Measurements from ENCODE around the gene GARIN5B. TPM values are rescaled to one million over a fixed set of nuclear protein-coding genes. Genes with fewer than 3 reads are reported as not detected.

GARIN5B gene
- polyA plus RNA-seq, 1 of the 3 experiments (the other 2 are of a cell fraction), result not detected

DNA sequence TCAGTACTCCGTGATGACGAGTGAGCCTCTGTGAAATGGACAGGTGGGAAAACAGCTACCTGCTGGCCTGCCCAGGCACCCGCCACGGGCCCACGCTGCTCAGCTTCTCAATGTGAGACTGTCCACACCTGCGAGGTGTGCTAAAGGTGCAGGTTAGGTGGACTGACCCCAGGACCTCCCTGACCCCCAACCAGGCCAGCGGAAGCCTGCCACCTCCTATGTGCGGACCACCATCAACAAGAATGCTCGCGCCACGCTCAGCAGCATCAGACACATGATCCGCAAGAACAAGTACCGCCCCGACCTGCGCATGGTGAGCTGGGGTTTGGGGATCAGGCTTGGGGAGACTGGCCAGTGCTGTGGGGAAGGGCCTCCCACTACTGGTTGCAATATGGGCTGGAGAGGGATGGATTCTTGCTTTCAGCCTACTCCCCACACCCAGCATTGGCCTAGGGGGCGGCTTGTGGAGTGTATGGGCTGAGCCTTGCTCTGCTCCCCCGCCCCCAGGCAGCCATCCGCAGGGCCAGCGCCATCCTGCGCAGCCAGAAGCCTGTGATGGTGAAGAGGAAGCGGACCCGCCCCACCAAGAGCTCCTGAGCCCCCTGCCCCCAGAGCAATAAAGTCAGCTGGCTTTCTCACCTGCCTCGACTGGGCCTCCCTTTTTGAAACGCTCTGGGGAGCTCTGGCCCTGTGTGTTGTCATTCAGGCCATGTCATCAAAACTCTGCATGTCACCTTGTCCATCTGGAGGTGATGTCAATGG lies 24.9 kb upstream of the GARIN5B start:
- POLR2A ChIA-PET, result interaction anchor here (1.0 to 1.3 kb wide), 2 partner anchors 12 to 20 kb away, joined by 3 read pairs; no protein-coding TSS in a partner anchor
- TF ChIP-seq POLR2AphosphoS5 (IDR thresholded peaks at IDR 0.05; ENCODE audit: low read depth, low read length), result no peak
- no peak for TF ChIP-seq TEAD4 (IDR thresholded peaks at IDR 0.05; ENCODE audit: borderline replicate concordance, insufficient read depth)
- TF ChIP-seq GATA2 (CRISPR knock-in tag; IDR thresholded peaks at IDR 0.05), result no peak
- TF ChIP-seq, protein P1, sequence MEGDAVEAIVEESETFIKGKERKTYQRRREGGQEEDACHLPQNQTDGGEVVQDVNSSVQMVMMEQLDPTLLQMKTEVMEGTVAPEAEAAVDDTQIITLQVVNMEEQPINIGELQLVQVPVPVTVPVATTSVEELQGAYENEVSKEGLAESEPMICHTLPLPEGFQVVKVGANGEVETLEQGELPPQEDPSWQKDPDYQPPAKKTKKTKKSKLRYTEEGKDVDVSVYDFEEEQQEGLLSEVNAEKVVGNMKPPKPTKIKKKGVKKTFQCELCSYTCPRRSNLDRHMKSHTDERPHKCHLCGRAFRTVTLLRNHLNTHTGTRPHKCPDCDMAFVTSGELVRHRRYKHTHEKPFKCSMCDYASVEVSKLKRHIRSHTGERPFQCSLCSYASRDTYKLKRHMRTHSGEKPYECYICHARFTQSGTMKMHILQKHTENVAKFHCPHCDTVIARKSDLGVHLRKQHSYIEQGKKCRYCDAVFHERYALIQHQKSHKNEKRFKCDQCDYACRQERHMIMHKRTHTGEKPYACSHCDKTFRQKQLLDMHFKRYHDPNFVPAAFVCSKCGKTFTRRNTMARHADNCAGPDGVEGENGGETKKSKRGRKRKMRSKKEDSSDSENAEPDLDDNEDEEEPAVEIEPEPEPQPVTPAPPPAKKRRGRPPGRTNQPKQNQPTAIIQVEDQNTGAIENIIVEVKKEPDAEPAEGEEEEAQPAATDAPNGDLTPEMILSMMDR (IDR thresholded peaks at IDR 0.05), result no peak
- TF ChIP-seq, protein P2, sequence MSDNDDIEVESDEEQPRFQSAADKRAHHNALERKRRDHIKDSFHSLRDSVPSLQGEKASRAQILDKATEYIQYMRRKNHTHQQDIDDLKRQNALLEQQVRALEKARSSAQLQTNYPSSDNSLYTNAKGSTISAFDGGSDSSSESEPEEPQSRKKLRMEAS (IDR thresholded peaks at IDR 0.05; ENCODE audit: low read depth), result no peak
- no peak for TF ChIP-seq EP300 (IDR thresholded peaks at IDR 0.05; ENCODE audit: borderline replicate concordance in 1 of 2, low read depth in 1 of 2, low read length in 1 of 2)
- TF ChIP-seq JUND (IDR thresholded peaks at IDR 0.05), result no peak
- TF ChIP-seq RXRA (IDR thresholded peaks at IDR 0.05; ENCODE audit: borderline replicate concordance, low read depth), result no peak
- TF ChIP-seq NRF1 (IDR thresholded peaks at IDR 0.05; ENCODE audit: low read depth, low read length), result no peak
- TF ChIP-seq NFIC (IDR thresholded peaks at IDR 0.05; ENCODE audit: borderline replicate concordance), result no peak
- TF ChIP-seq, protein P3, sequence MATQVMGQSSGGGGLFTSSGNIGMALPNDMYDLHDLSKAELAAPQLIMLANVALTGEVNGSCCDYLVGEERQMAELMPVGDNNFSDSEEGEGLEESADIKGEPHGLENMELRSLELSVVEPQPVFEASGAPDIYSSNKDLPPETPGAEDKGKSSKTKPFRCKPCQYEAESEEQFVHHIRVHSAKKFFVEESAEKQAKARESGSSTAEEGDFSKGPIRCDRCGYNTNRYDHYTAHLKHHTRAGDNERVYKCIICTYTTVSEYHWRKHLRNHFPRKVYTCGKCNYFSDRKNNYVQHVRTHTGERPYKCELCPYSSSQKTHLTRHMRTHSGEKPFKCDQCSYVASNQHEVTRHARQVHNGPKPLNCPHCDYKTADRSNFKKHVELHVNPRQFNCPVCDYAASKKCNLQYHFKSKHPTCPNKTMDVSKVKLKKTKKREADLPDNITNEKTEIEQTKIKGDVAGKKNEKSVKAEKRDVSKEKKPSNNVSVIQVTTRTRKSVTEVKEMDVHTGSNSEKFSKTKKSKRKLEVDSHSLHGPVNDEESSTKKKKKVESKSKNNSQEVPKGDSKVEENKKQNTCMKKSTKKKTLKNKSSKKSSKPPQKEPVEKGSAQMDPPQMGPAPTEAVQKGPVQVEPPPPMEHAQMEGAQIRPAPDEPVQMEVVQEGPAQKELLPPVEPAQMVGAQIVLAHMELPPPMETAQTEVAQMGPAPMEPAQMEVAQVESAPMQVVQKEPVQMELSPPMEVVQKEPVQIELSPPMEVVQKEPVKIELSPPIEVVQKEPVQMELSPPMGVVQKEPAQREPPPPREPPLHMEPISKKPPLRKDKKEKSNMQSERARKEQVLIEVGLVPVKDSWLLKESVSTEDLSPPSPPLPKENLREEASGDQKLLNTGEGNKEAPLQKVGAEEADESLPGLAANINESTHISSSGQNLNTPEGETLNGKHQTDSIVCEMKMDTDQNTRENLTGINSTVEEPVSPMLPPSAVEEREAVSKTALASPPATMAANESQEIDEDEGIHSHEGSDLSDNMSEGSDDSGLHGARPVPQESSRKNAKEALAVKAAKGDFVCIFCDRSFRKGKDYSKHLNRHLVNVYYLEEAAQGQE (IDR thresholded peaks at IDR 0.05; ENCODE audit: low read depth, low read length), result no peak
- TF ChIP-seq, protein P4, sequence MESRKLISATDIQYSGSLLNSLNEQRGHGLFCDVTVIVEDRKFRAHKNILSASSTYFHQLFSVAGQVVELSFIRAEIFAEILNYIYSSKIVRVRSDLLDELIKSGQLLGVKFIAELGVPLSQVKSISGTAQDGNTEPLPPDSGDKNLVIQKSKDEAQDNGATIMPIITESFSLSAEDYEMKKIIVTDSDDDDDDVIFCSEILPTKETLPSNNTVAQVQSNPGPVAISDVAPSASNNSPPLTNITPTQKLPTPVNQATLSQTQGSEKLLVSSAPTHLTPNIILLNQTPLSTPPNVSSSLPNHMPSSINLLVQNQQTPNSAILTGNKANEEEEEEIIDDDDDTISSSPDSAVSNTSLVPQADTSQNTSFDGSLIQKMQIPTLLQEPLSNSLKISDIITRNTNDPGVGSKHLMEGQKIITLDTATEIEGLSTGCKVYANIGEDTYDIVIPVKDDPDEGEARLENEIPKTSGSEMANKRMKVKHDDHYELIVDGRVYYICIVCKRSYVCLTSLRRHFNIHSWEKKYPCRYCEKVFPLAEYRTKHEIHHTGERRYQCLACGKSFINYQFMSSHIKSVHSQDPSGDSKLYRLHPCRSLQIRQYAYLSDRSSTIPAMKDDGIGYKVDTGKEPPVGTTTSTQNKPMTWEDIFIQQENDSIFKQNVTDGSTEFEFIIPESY (IDR thresholded peaks at IDR 0.05; ENCODE audit: borderline replicate concordance, low read depth), result no peak
- no peak for TF ChIP-seq TAF1 (IDR thresholded peaks at IDR 0.05; ENCODE audit: borderline replicate concordance, low read depth, low read length)
- no peak for TF ChIP-seq FOSL2 (IDR thresholded peaks at IDR 0.05; ENCODE audit: borderline replicate concordance, low read depth)

More for the DNA sequence above, 24.9 kb upstream of the GARIN5B start:
- Histone ChIP-seq H3K36me3 (replicated peaks in 1 of 2; ENCODE audit: control insufficient read depth in 1 of 2, insufficient read depth in 2 of 2, low read length in 1 of 2) (peaks cover 43 to 45% of the 10 kb centered on the region in 2 experiments), H3K27me3 (ENCODE audit: insufficient read depth) (no peaks in the 10 kb centered on the region), H3K9me3 (no peaks in the 10 kb centered on the region), H3K4me2 (peak overlapping the region; percentile 100), H3F3A (replicated peaks; ENCODE audit: insufficient read depth) (peaks cover 39% of the 10 kb centered on the region), H3K4me3 (ENCODE audit: low read depth in 2 of 2, low read length in 1 of 2) (peak overlapping the region; percentile 86 to 97), H3K9me2 (no peaks in the 10 kb centered on the region), H3K4me1 (ENCODE audit: control insufficient read depth in 1 of 2, insufficient read depth in 2 of 2, low read depth in 1 of 2, low read length in 1 of 2) (peaks cover 25 to 56% of the 10 kb centered on the region in 2 experiments; a peak in 3 of 4 replicates), H3K9ac (peak overlapping the region; percentile 97), H3K79me2 (ENCODE audit: insufficient read depth) (peaks cover 48% of the 10 kb centered on the region), H3K27ac (ENCODE audit: low read depth in 2 of 2, low read length in 1 of 2) (no peak overlapping the region; a peak in 1 of 4 replicates), H4K20me1 (ENCODE audit: insufficient read depth) (peaks cover 65% of the 10 kb centered on the region), H2AFZ (ENCODE audit: low read depth) (no peak overlapping the region)
- 62% methylated on average over 14 of the region's 24 CpGs for WGBS (ENCODE audit: low lambda C conversion rate)
- CTCF ChIA-PET, result interaction anchor here (1.2 to 5.3 kb wide), 5 partner anchors 12 to 246 kb away, joined by 3 to 22 read pairs (median 8); partner anchors contain the start of gene ZNF865
- no peak for DNase-seq
